CD14-positive monocyte (primary cell): ENCODE results near the gene CFAP43. TPM values are rescaled to one million over a fixed set of nuclear protein-coding genes. Genes with fewer than 3 reads are reported as not detected.

Experiments
- DNase-seq, 3 donors: peaks; one replicate each; pipeline ENCODE4 v3.0.0-alpha.2; 2011 to 2022
- H2AFZ ChIP-seq: 2 replicates; pipeline ENCODE4 v1.6.0; 2012; ENCODE audit warnings: mild to moderate bottlenecking, low read depth, low read length, inconsistent platforms; ENCODE audit not compliant: insufficient read depth, poor library complexity, severe bottlenecking
- H3K27ac ChIP-seq, 2 donors: 1 replicate in 1 of 2; 2 replicates in 1 of 2; pipeline ENCODE4 v1.5.1; 2012 to 2013; ENCODE audit warnings: low read length in 2 of 2, control low read depth in 1 of 2, inconsistent platforms in 1 of 2, low read depth in 1 of 2, mild to moderate bottlenecking in 1 of 2
- H3K27me3 ChIP-seq, 2 donors: one replicate each; pipeline versions ENCODE4 v1.6.0 to v1.6.1; 2011 to 2013; ENCODE audit warnings: low read length in 2 of 2; ENCODE audit not compliant: control insufficient read depth in 2 of 2, insufficient read depth in 2 of 2
- H3K36me3 ChIP-seq, 2 donors: replicated peaks in 1 of 2; 1 replicate in 1 of 2; 2 replicates in 1 of 2; pipeline versions ENCODE4 v1.5.1 to v1.6.1; 2012 to 2013; ENCODE audit warnings: low read length in 2 of 2, control low read depth in 1 of 2, inconsistent platforms in 1 of 2, mild to moderate bottlenecking in 1 of 2; ENCODE audit not compliant: insufficient read depth in 2 of 2, control insufficient read depth in 1 of 2
- H3K4me1 ChIP-seq, 2 donors: 1 replicate in 1 of 2; 2 replicates in 1 of 2; pipeline versions ENCODE4 v1.5.1 to v1.6.1; 2012 to 2013; ENCODE audit warnings: low read length in 2 of 2, control low read depth in 1 of 2, inconsistent platforms in 1 of 2, mild to moderate bottlenecking in 1 of 2, moderate library complexity in 1 of 2; ENCODE audit not compliant: insufficient read depth in 2 of 2, control insufficient read depth in 1 of 2
- H3K4me2 ChIP-seq: replicated peaks from 2 replicates; pipeline ENCODE3; 2012; ENCODE audit warnings: low read length, moderate library complexity, mild to moderate bottlenecking; ENCODE audit not compliant: poor library complexity, severe bottlenecking; ENCODE audit errors: extremely low read depth
- H3K4me3 ChIP-seq, 3 experiments: fragments of 200-600 bp in 1 of 3; sonication (generic) in 1 of 3; replicated peaks in 1 of 3; 1 replicate in 2 of 3; 2 replicates in 1 of 3; pipeline ENCODE4 v1.5.1; 2011 to 2013; ENCODE audit warnings: low read length in 3 of 3, mild to moderate bottlenecking in 3 of 3, control low read depth in 2 of 3, low read depth in 2 of 3, inconsistent platforms in 1 of 3, moderate library complexity in 1 of 3
- H3K79me2 ChIP-seq: 2 replicates; pipeline ENCODE4 v1.6.0; 2012; ENCODE audit warnings: mild to moderate bottlenecking, control low read depth, inconsistent platforms, low read length, moderate library complexity; ENCODE audit not compliant: insufficient read depth
- H3K9ac ChIP-seq: 2 replicates; pipeline ENCODE4 v1.6.0; 2017; ENCODE audit warnings: low read length, mild to moderate bottlenecking; ENCODE audit not compliant: insufficient read depth, poor library complexity, severe bottlenecking
- H3K9me3 ChIP-seq, 2 donors: replicated peaks in 1 of 2; 1 replicate in 1 of 2; 2 replicates in 1 of 2; pipeline versions ENCODE4 v1.5.1 to v1.6.1; 2012 to 2013; ENCODE audit warnings: low read length in 2 of 2, control low read depth in 1 of 2; ENCODE audit not compliant: control insufficient read depth in 1 of 2, insufficient read depth in 1 of 2
- H4K20me1 ChIP-seq: 2 replicates; pipeline ENCODE4 v1.6.0; 2012; ENCODE audit warnings: mild to moderate bottlenecking, low read length, control low read depth, moderate library complexity; ENCODE audit not compliant: insufficient read depth
- H3K27ac Mint-ChIP-seq, 7 donors: one replicate each; pipeline ENCODE4 v1.8.0; 2020; ENCODE audit warnings: mild to moderate bottlenecking in 7 of 7, mixed read lengths in 7 of 7, moderate library complexity in 6 of 7, inconsistent platforms in 2 of 7
- H3K27me3 Mint-ChIP-seq, 3 donors: one replicate each; pipeline ENCODE4 v1.8.0; 2021 to 2022; ENCODE audit warnings: low read depth in 3 of 3, mild to moderate bottlenecking in 3 of 3, mixed read lengths in 3 of 3, moderate library complexity in 3 of 3, inconsistent platforms in 1 of 3
- H3K36me3 Mint-ChIP-seq, 2 donors: one replicate each; pipeline ENCODE4 v1.8.0; 2020; ENCODE audit warnings: mixed read lengths in 2 of 2, inconsistent platforms in 1 of 2, mild to moderate bottlenecking in 1 of 2
- H3K4me1 Mint-ChIP-seq: one replicate; pipeline ENCODE4 v1.8.0; 2020; ENCODE audit warnings: mild to moderate bottlenecking, mixed read lengths
- H3K4me3 Mint-ChIP-seq, 2 donors: one replicate each; pipeline ENCODE4 v1.8.0; 2020; ENCODE audit warnings: mild to moderate bottlenecking in 2 of 2, mixed read lengths in 2 of 2, moderate library complexity in 1 of 2
- H3K9me3 Mint-ChIP-seq, 7 donors: one replicate each; pipeline ENCODE4 v1.8.0; 2020 to 2022; ENCODE audit warnings: mixed read lengths in 7 of 7, mild to moderate bottlenecking in 6 of 7, moderate library complexity in 6 of 7, inconsistent platforms in 2 of 7
- WGBS: methylation state at CpG from one replicate; pipeline ENCODE4 v1.1.5; 2013; ENCODE audit warnings: missing lambda C conversion rate; ENCODE audit not compliant: insufficient coverage; 5-methylcytosine and 5-hydroxymethylcytosine counted together
- intact Hi-C, 2 donors: fragments of 100-400 bp; cut with micrococcal nuclease; formaldehyde crosslinking; loops; one replicate each; pipeline versions ENCODE4 v1.15.0 to v1.15.1; 2023
- polyA plus RNA-seq, 3 donors: library from polyadenylated mRNA; depleted of rRNA in 1 of 3; unstranded in 2 of 3; stranded (reverse) in 1 of 3; fragments of 300-500 nt in 2 of 3; fragments of >200 nt in 1 of 3; fragmentation: Illumina TruSeq in 2 of 3; gene quantifications; 1 replicate in 2 of 3; 2 replicates in 1 of 3; pipeline ENCODE4 v1.2.3, GENCODE V29; 2012 to 2021
- TF ChIP-seq, protein P1 (sequence below): fragments of 200-600 bp; IDR thresholded peaks from one replicate; pipeline ENCODE4 v1.8.0; 2022; ENCODE audit warnings: antibody characterized with exemption, mild to moderate bottlenecking

Gene CFAP43
- polyA plus RNA-seq, 3 donors = 0.06 TPM; not detected in 2

DNA sequence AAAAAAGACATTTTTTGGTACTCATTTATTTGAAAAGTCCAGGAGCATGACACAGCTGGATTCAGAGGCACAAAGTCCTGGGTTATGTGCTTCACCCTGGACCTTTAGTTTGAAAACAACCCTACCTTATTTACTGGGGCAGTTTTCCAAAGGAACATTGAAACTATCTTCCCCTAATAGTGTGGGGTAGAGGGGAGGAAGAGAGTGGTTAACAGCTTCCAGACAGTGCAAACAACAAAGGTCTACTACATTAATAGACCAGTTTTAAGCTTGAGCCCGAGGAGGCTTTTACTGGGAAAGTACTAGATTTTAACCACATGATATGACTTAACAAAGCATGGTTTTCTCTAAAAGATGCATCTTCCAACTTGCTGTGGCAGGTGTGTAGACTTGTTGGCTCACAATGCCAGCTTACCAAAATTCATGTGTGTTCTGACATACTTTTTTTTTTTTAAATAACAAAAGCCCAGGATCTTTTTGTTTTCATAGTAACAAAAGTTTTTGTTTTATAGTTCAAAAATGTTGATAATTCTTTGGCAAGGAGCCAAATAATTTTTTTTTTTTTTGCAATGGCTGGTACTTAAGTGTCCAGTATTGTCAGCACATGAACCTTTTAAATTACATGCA lies 24.3 kb upstream of the CFAP43 start:
- Mint-ChIP-seq H3K9me3 (no peaks in the 10 kb centered on the region), H3K4me1 (peaks cover 75% of the 10 kb centered on the region), H3K27ac (peak overlapping the region; percentile 96 to 99 (median 99)), H3K4me3 (peak overlapping the region; percentile 88 to 98), H3K36me3 (peaks cover 46 to 48% of the 10 kb centered on the region in 2 donors), H3K27me3 (peaks cover 0 to 2% (median 0%) of the 10 kb centered on the region in 3 donors)
- no peaks in the 10 kb centered on the region for H3K9me3 ChIP-seq
- TF ChIP-seq, protein P1, sequence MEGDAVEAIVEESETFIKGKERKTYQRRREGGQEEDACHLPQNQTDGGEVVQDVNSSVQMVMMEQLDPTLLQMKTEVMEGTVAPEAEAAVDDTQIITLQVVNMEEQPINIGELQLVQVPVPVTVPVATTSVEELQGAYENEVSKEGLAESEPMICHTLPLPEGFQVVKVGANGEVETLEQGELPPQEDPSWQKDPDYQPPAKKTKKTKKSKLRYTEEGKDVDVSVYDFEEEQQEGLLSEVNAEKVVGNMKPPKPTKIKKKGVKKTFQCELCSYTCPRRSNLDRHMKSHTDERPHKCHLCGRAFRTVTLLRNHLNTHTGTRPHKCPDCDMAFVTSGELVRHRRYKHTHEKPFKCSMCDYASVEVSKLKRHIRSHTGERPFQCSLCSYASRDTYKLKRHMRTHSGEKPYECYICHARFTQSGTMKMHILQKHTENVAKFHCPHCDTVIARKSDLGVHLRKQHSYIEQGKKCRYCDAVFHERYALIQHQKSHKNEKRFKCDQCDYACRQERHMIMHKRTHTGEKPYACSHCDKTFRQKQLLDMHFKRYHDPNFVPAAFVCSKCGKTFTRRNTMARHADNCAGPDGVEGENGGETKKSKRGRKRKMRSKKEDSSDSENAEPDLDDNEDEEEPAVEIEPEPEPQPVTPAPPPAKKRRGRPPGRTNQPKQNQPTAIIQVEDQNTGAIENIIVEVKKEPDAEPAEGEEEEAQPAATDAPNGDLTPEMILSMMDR = no peak
- WGBS = no CpG with 5 or more reads among the region's 1 CpG
- H3K4me3 ChIP-seq = peak overlapping the region; percentile 96 to 97 (median 96)
- peak overlapping the region; percentile 98 for H3K9ac ChIP-seq
- peak overlapping the region; percentile 33 to 96 for H3K27ac ChIP-seq
- no peaks in the 10 kb centered on the region for H3K27me3 ChIP-seq
- H3K4me2 ChIP-seq = peak overlapping the region; percentile 95
- H4K20me1 ChIP-seq = peaks cover 44% of the 10 kb centered on the region
- peaks cover 29 to 43% of the 10 kb centered on the region in 2 donors for H3K36me3 ChIP-seq
- H3K4me1 ChIP-seq = peaks cover 59 to 75% of the 10 kb centered on the region in 2 donors
- H3K79me2 ChIP-seq = peaks cover 64% of the 10 kb centered on the region
- intact Hi-C loops = loop anchor here (10.0 kb wide), 1 partner anchor 68 kb away; no protein-coding TSS in a partner anchor
- DNase-seq = peak in 1 of 3 donors; percentile 41
- H2AFZ ChIP-seq = no peak overlapping the region

GRCh38 chr10:104255311-104255981 lies 23.3 kb upstream of the CFAP43 start:
- Mint-ChIP-seq H3K4me3 (peak overlapping the region; percentile 88 to 98), H3K27ac (peak overlapping the region; percentile 96 to 99 (median 99)), H3K36me3 (peaks cover 37 to 38% of the 10 kb centered on the region in 2 donors), H3K27me3 (peaks cover 0 to 2% (median 0%) of the 10 kb centered on the region in 3 donors), H3K4me1 (peaks cover 68% of the 10 kb centered on the region), H3K9me3 (no peaks in the 10 kb centered on the region)
- Histone ChIP-seq H3K36me3 (peaks cover 25 to 36% of the 10 kb centered on the region in 2 donors), H3K79me2 (peaks cover 59% of the 10 kb centered on the region), H3K4me3 (peak overlapping the region; percentile 96 to 97 (median 96)), H4K20me1 (peaks cover 37% of the 10 kb centered on the region), H3K27ac (peak overlapping the region; percentile 96 to 99), H3K27me3 (no peaks in the 10 kb centered on the region), H3K4me1 (peaks cover 51 to 65% of the 10 kb centered on the region in 2 donors), H2AFZ (peak overlapping the region; percentile 78), H3K4me2 (peak overlapping the region; percentile 95), H3K9me3 (no peaks in the 10 kb centered on the region), H3K9ac (peak overlapping the region; percentile 98)
- intact Hi-C loops = loop anchor here (1.0 to 10.0 kb wide), 2 partner anchors 8 to 69 kb away; no protein-coding TSS in a partner anchor
- TF ChIP-seq, protein P1 = no peak
- WGBS = 0% methylated on average over 5 of the region's 12 CpGs
- peak; percentile 79 to 92 (median 90) for DNase-seq
